Right atrium auricular region (tissue), 2 donors: ENCODE measurements around the gene DGLUCY. TPM values are rescaled to one million over a fixed set of nuclear protein-coding genes. Genes with fewer than 3 reads are reported as not detected.

Experiments
- DNase-seq: peaks from one replicate; pipeline ENCODE4 v3.0.0-alpha.2; 2019; ENCODE audit warnings: low spot score
- H3K27ac ChIP-seq, 2 donors: fragments of 200-600 bp; sonication (generic); 1 replicate in 1 of 2; 2 replicates in 1 of 2; pipeline ENCODE4 v1.5.1; 2016 to 2019
- H3K27me3 ChIP-seq, 2 donors: fragments of 200-600 bp; sonication (generic); one replicate each; pipeline versions ENCODE4 v1.5.1 to v1.6.0; 2017 to 2019
- H3K36me3 ChIP-seq: fragments of 200-600 bp; sonication (generic); one replicate; pipeline ENCODE4 v1.5.1; 2016
- H3K4me1 ChIP-seq, 2 donors: fragments of 200-600 bp; sonication (generic); one replicate each; pipeline versions ENCODE4 v1.5.1 to v1.6.0; 2017 to 2019
- H3K4me3 ChIP-seq, 2 donors: fragments of 200-600 bp; sonication (generic); 1 replicate in 1 of 2; 2 replicates in 1 of 2; pipeline ENCODE4 v1.5.1; 2017 to 2019; ENCODE audit warnings: mild to moderate bottlenecking in 1 of 2, moderate library complexity in 1 of 2
- H3K9me3 ChIP-seq, 2 donors: fragments of 200-600 bp; sonication (generic); one replicate each; pipeline ENCODE4 v1.5.1; 2019
- CTCF ChIP-seq, 2 donors: fragments of 200-600 bp; sonication (generic); IDR thresholded peaks; one replicate each; pipeline ENCODE4 v1.5.1; 2019; ENCODE audit warnings: antibody characterized with exemption in 2 of 2
- total RNA-seq, 2 donors: library from RNA; depleted of rRNA; stranded (reverse); fragments of >200 nt; gene quantifications; one replicate each; pipeline ENCODE4 v1.1.0, GENCODE V29; 2016

The DGLUCY gene
- total RNA-seq, 2 donors from 2014 or later: 81.8 to 136 TPM

DNA sequence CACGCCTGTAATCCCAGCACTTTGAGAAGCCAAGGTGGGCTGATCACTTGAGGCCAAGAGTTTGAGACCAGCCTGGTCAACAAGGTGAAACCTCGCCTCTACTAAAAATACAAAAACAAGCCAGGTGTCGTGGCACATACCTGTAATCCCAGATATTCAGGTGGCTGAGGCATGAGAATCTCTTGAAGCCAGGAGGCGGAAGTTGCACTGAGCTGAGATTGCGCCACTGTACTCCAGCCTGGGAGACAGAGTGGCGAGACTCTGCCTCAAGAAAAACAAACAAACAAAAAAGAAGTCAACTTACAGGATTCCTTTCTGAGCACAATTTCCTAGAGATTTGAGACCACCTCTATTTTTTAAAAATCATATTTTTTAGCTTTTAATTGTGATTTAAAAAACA, 45.3 kb downstream of the DGLUCY start:
- DNase-seq: no peak
- Histone ChIP-seq H3K27ac (peak overlapping the region; percentile 75 to 89), H3K4me3 (no peak overlapping the region), H3K27me3 (no peaks in the 10 kb centered on the region), H3K4me1 (peaks cover 0 to 45% of the 10 kb centered on the region in 2 donors), H3K9me3 (no peaks in the 10 kb centered on the region), H3K36me3 (peaks cover 45% of the 10 kb centered on the region)
- TF ChIP-seq CTCF (IDR thresholded peaks at IDR 0.05): no peak

GRCh38 chr14:91159906-91160305, 46.0 kb downstream of the DGLUCY start:
- Histone ChIP-seq H3K27me3 (no peaks in the 10 kb centered on the region), H3K4me3 (no peak overlapping the region), H3K36me3 (peaks cover 52% of the 10 kb centered on the region), H3K9me3 (no peaks in the 10 kb centered on the region), H3K27ac (peak overlapping the region; percentile 75 to 89), H3K4me1 (peaks cover 0 to 45% of the 10 kb centered on the region in 2 donors)
- TF ChIP-seq CTCF (IDR thresholded peaks at IDR 0.05): no peak
- no peak for DNase-seq

GRCh38 chr14:91163316-91163715, 49.4 kb downstream of the DGLUCY start:
- Histone ChIP-seq H3K9me3 (no peaks in the 10 kb centered on the region), H3K4me3 (no peak overlapping the region), H3K36me3 (peaks cover 81% of the 10 kb centered on the region), H3K27me3 (no peaks in the 10 kb centered on the region), H3K4me1 (peaks cover 0 to 24% of the 10 kb centered on the region in 2 donors), H3K27ac (peak overlapping the region; percentile 41 to 44)
- no peak for TF ChIP-seq CTCF (IDR thresholded peaks at IDR 0.05)
- DNase-seq: no peak

- H3K4me1 ChIP-seq: peaks cover 0 to 18% of the 10 kb centered on the region in 2 donors
Observed at GRCh38 chr14:91164676-91165075, 50.8 kb downstream of the DGLUCY start.

GRCh38 chr14:91167380-91167770, 53.5 kb downstream of the DGLUCY start:
- no peak overlapping the region for H3K4me3 ChIP-seq
- no peak for TF ChIP-seq CTCF (IDR thresholded peaks at IDR 0.05)
- no peak for DNase-seq
- no peaks in the 10 kb centered on the region for H3K27me3 ChIP-seq
- peak overlapping the region; percentile 41 to 49 for H3K27ac ChIP-seq
- H3K4me1 ChIP-seq: peaks cover 0 to 44% of the 10 kb centered on the region in 2 donors
- no peaks in the 10 kb centered on the region for H3K9me3 ChIP-seq
- peaks cover 62% of the 10 kb centered on the region for H3K36me3 ChIP-seq

More at GRCh38 chr14:91164676-91165075, 50.8 kb downstream of the DGLUCY start:
- Histone ChIP-seq H3K27me3 (no peaks in the 10 kb centered on the region), H3K27ac (peak overlapping the region; percentile 27 to 41), H3K36me3 (peaks cover 84% of the 10 kb centered on the region), H3K4me3 (no peak overlapping the region), H3K9me3 (no peaks in the 10 kb centered on the region)
- no peak for TF ChIP-seq CTCF (IDR thresholded peaks at IDR 0.05)
- DNase-seq: no peak

GRCh38 chr14:91169951-91170350, 56.1 kb downstream of the DGLUCY start:
- no peak for TF ChIP-seq CTCF (IDR thresholded peaks at IDR 0.05)
- no peaks in the 10 kb centered on the region for H3K27me3 ChIP-seq
- H3K36me3 ChIP-seq: peaks cover 53% of the 10 kb centered on the region
- H3K4me1 ChIP-seq: peaks cover 0 to 33% of the 10 kb centered on the region in 2 donors
- no peak overlapping the region for H3K4me3 ChIP-seq
- peak overlapping the region; percentile 60 to 71 for H3K27ac ChIP-seq
- H3K9me3 ChIP-seq: no peaks in the 10 kb centered on the region
- DNase-seq: no peak
